OCI-LY1 (cell line): ENCODE results near the gene MED13.

Experiments
- H2AFZ ChIP-seq: fragments of 200-600 bp; sonication (generic), shearing (Covaris generic); 2 replicates; pipeline ENCODE4 v1.6.0; 2014; ENCODE audit warnings: antibody characterized with exemption, mild to moderate bottlenecking, low read length
- H3F3A ChIP-seq: fragments of 200-600 bp; sonication (generic), shearing (Covaris generic); 2 replicates; pipeline ENCODE4 v1.6.0; 2014; ENCODE audit warnings: mild to moderate bottlenecking, antibody characterized with exemption, low read length, moderate library complexity; ENCODE audit not compliant: insufficient read depth
- H3K27ac ChIP-seq: fragments of 200-600 bp; sonication (generic); 2 replicates; pipeline ENCODE4 v1.5.1; 2014; ENCODE audit warnings: low read length, mixed run types, mild to moderate bottlenecking, low read depth; ENCODE audit not compliant: poor library complexity, severe bottlenecking
- H3K27me3 ChIP-seq: fragments of 200-600 bp; sonication (generic); 2 replicates; pipeline ENCODE4 v1.6.0; 2014; ENCODE audit warnings: antibody characterized with exemption, mild to moderate bottlenecking, low read length, moderate library complexity; ENCODE audit not compliant: insufficient read depth
- H3K36me3 ChIP-seq: fragments of 200-600 bp; sonication (generic); 2 replicates; pipeline ENCODE4 v1.6.1; 2014; ENCODE audit warnings: mild to moderate bottlenecking, antibody characterized with exemption, low read length, moderate library complexity, mixed read lengths; ENCODE audit not compliant: insufficient read depth
- H3K4me1 ChIP-seq: fragments of 200-600 bp; sonication (generic); 2 replicates; pipeline ENCODE4 v1.5.1; 2014; ENCODE audit warnings: mild to moderate bottlenecking, low read length, moderate library complexity; ENCODE audit not compliant: insufficient read depth, severe bottlenecking
- H3K4me2 ChIP-seq: fragments of 200-600 bp; sonication (generic), shearing (Covaris generic); 2 replicates; pipeline ENCODE4 v1.6.1; 2014; ENCODE audit warnings: low read length
- H3K4me3 ChIP-seq: fragments of 200-600 bp; sonication (generic); 2 replicates; pipeline ENCODE4 v1.5.1; 2014; ENCODE audit warnings: low read length, low read depth, mild to moderate bottlenecking, mixed read lengths; ENCODE audit not compliant: poor library complexity, severe bottlenecking
- H3K79me2 ChIP-seq: fragments of 200-600 bp; shearing (Covaris generic); 2 replicates; pipeline ENCODE4 v1.6.1; 2016; ENCODE audit warnings: mixed run types, low read length, mixed read lengths; ENCODE audit not compliant: insufficient read depth
- H3K9ac ChIP-seq: fragments of 200-600 bp; sonication (generic), shearing (Covaris generic); 2 replicates; pipeline ENCODE4 v1.6.1; 2014; ENCODE audit warnings: mild to moderate bottlenecking, low read length, mixed read lengths
- H3K9me2 ChIP-seq: fragments of 200-600 bp; sonication (generic), shearing (Covaris generic); 2 replicates; pipeline ENCODE4 v1.6.1; 2014; ENCODE audit warnings: low read depth, mild to moderate bottlenecking, low read length, mixed read lengths
- H3K9me3 ChIP-seq: fragments of 200-600 bp; shearing (Covaris generic); 2 replicates; pipeline ENCODE4 v1.6.1; 2014; ENCODE audit warnings: low read length, mixed read lengths
- H4K20me1 ChIP-seq: fragments of 200-600 bp; sonication (generic), shearing (Covaris generic); 2 replicates; pipeline ENCODE4 v1.6.0; 2016; ENCODE audit warnings: mild to moderate bottlenecking, low read length; ENCODE audit not compliant: insufficient read depth
- CTCF ChIP-seq: fragments of 200-600 bp; sonication (generic), shearing (Covaris generic); IDR thresholded peaks from 2 replicates; pipeline ENCODE4 v1.5.1; 2017; ENCODE audit warnings: mild to moderate bottlenecking, antibody characterized with exemption, low read length, moderate library complexity, mixed read lengths
- EZH2 ChIP-seq: fragments of 200-600 bp; sonication (generic), shearing (Covaris generic); IDR thresholded peaks from 2 replicates; pipeline ENCODE4 v1.8.0; 2017; ENCODE audit warnings: borderline replicate concordance, mixed run types, mild to moderate bottlenecking, antibody characterized with exemption, low read length, moderate library complexity, mixed read lengths

The MED13 gene

GRCh38 chr17:61989509-61989908 is 75.6 kb downstream of the MED13 start:
- Histone ChIP-seq H3K9me2 (no peaks in the 10 kb centered on the region), H3K4me1 (no peaks in the 10 kb centered on the region), H2AFZ (no peak overlapping the region), H3K4me2 (no peak overlapping the region), H3K9me3 (no peaks in the 10 kb centered on the region), H3K36me3 (peaks cover 82% of the 10 kb centered on the region), H3F3A (no peaks in the 10 kb centered on the region; the same call in 1 of the 2 replicates), H3K27me3 (no peaks in the 10 kb centered on the region), H4K20me1 (no peaks in the 10 kb centered on the region), H3K9ac (no peak overlapping the region), H3K4me3 (no peak overlapping the region), H3K79me2 (no peaks in the 10 kb centered on the region), H3K27ac (no peak overlapping the region)
- no peak for TF ChIP-seq EZH2
- no peak for TF ChIP-seq CTCF

- H3K36me3 ChIP-seq: peaks cover 88% of the 10 kb centered on the region
- no peak overlapping the region for H3K4me2 ChIP-seq
- no peaks in the 10 kb centered on the region for H3K27me3 ChIP-seq
- H3K27ac ChIP-seq: no peak overlapping the region
- H3K9ac ChIP-seq: no peak overlapping the region
- H3K79me2 ChIP-seq: no peaks in the 10 kb centered on the region
- H3K4me1 ChIP-seq: no peaks in the 10 kb centered on the region
- H3K9me2 ChIP-seq: no peaks in the 10 kb centered on the region
- H3K4me3 ChIP-seq: no peak overlapping the region
- H3F3A ChIP-seq: no peaks in the 10 kb centered on the region; the same call in 1 of the 2 replicates
- no peak overlapping the region for H2AFZ ChIP-seq
- no peaks in the 10 kb centered on the region for H3K9me3 ChIP-seq
- no peaks in the 10 kb centered on the region for H4K20me1 ChIP-seq
- TF ChIP-seq EZH2 (no peak), CTCF (no peak)
Measured at GRCh38 chr17:61986898-61987297, 78.2 kb downstream of the MED13 start.

GRCh38 chr17:61984821-61985220 is 80.3 kb downstream of the MED13 start:
- H3K9ac ChIP-seq: no peak overlapping the region
- H3K27me3 ChIP-seq: no peaks in the 10 kb centered on the region
- no peaks in the 10 kb centered on the region; the same call in 1 of the 2 replicates for H3F3A ChIP-seq
- TF ChIP-seq CTCF (no peak), EZH2 (no peak)
- no peaks in the 10 kb centered on the region for H4K20me1 ChIP-seq
- H3K9me3 ChIP-seq: no peaks in the 10 kb centered on the region
- no peak overlapping the region for H2AFZ ChIP-seq
- H3K9me2 ChIP-seq: no peaks in the 10 kb centered on the region
- H3K27ac ChIP-seq: no peak overlapping the region
- H3K4me2 ChIP-seq: no peak overlapping the region
- H3K36me3 ChIP-seq: peaks cover 91% of the 10 kb centered on the region
- no peaks in the 10 kb centered on the region for H3K4me1 ChIP-seq
- no peaks in the 10 kb centered on the region for H3K79me2 ChIP-seq
- no peak overlapping the region for H3K4me3 ChIP-seq
